GM18526 (cell line): Measurements from ENCODE around the gene POLH.

ENCODE experiments used
- POLR2A ChIP-seq: IDR thresholded peaks from 3 replicates; pipeline ENCODE4 v1.6.1; 2011; ENCODE audit not compliant: insufficient read length; ENCODE audit errors: extremely low read depth

POLH gene

GRCh38 chr6:43625393-43625992 is 49.5 kb downstream of the POLH start:
- TF ChIP-seq POLR2A, result no peak

DNA sequence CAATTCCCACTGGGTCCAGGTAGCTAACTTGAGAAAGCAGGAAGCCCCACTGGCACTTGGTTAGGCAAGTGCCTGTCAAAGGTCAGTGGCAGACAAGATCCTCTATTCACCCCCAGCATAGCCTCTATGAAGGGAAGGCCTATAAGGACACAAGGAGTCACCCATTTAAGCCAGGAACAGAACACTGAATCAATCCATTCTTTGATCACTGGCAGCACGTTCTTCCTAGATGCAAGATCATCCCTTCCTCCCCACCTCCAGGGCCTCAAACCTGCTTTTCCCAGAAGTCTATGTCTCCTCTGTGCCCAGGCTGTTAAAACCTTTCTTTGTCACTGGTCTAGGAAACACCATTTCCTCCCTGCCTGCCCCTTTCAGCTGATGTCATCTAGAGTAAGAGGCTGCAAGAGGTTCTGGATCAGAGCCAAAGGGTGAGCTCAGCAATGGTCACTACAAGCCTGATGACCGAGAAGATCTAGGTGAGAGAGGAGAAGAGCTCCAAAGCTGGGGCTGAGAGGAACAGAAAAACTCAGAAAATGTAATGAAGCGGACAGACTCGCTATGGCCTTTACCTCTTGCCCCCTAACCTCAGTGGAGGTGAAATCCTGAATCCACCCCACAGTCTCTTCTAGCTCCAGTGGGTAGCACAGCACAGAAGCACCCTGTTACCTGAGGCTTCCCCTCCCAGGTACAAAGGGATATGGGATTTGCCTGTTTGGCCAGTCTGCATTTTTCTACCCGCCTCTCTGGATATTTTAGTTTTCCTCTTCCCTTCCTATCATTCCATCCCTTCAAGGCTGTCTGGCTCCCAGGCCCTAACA is 51.2 kb downstream of the POLH start:
- no peak for TF ChIP-seq POLR2A

DNA sequence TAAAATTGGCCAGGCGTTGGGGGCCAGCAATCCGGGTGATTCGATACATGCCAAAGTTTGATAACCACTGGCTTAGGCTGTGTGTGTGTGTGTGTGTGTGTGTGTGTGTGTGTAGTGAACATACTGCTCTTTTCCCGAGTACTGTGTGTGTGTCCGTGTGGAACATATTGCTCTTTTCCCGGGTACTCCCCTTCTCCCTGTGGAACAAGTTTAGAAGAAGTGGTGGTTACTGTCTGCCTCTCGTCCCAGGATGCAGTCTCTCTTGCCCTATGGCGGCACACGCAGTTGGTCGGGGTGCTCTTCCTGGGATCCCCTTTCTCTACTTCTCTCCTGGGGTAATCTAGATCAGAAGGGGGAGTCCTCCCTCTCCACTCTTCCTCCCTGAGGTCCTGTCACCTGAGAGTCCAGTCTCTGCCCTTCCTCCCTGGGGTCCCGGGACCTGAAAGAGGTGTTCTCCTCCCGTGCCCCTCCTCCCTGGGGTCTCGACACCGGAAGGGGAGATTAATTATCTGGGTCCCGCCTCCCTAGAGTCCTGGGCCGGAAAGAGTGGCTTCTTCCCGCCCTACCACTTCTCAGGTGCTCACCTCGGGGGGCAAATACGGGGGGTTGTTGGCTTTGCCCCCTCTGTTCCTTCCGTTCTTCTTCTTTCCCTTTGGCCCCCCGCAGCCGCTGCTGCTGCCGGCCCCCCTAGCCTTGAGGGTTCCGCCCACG is 52.6 kb downstream of the POLH start:
- no peak for TF ChIP-seq POLR2A

DNA sequence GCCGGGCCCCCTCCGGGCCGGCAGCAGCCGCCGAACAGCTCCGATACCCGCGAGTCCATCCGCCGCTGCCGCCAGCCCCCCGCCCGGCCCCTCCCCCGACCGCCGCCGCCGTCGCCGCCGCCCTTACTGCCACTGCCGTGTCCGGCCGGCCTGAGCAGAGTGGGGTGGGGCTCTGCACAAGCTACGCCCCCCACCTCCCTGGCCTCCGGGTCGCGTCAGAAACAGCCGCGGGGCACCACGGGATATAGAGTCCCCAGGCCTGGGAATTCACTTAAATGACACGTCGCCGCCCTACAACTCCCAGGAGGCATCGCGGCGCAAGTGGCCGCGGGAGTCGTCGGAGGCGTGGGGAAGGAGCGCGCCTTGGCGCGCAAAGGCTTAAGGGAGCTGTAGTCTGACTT is 53.1 kb downstream of the POLH start, which contains the start of gene GTPBP2:
Gene GTPBP2 (minus strand): TSS at position 161 of the 401 bp plus-strand sequence. CDS start 102 bp downstream, at position 59.
- TF ChIP-seq POLR2A, result peak; percentile 38

GRCh38 chr6:43629505-43630300 is 53.7 kb downstream of the POLH start:
- TF ChIP-seq POLR2A, result peak; percentile 68

GRCh38 chr6:43630980-43631619 is 55.1 kb downstream of the POLH start:
- no peak for TF ChIP-seq POLR2A

DNA sequence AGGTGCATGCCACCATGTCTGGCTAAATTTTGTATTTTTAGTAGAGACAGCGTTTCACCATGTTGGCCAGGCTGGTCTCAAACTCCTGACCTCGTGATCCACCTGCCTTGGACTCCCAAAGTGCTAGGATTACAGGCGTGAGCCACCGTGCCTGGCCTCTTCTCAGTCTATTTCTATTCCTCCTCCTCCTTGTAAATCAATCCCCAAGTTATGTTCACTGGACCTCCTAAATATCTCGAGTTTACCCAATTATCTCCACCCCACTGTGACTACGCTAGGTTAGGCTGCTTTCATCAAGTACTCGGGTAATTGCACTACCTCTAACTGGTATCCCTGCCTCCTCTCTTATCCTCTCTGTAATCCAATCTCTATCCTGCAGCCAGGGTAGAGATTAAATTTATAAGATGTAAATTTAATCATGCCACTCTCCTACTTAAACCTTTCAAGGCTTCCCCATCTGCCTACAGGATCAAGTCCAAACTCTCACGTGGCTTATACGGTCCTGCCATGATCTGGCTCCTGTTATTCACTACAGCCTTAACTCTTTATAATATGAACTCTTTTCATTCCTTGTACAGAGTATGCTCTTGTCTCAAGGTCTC is 58.8 kb downstream of the POLH start:
- no peak for TF ChIP-seq POLR2A

DNA sequence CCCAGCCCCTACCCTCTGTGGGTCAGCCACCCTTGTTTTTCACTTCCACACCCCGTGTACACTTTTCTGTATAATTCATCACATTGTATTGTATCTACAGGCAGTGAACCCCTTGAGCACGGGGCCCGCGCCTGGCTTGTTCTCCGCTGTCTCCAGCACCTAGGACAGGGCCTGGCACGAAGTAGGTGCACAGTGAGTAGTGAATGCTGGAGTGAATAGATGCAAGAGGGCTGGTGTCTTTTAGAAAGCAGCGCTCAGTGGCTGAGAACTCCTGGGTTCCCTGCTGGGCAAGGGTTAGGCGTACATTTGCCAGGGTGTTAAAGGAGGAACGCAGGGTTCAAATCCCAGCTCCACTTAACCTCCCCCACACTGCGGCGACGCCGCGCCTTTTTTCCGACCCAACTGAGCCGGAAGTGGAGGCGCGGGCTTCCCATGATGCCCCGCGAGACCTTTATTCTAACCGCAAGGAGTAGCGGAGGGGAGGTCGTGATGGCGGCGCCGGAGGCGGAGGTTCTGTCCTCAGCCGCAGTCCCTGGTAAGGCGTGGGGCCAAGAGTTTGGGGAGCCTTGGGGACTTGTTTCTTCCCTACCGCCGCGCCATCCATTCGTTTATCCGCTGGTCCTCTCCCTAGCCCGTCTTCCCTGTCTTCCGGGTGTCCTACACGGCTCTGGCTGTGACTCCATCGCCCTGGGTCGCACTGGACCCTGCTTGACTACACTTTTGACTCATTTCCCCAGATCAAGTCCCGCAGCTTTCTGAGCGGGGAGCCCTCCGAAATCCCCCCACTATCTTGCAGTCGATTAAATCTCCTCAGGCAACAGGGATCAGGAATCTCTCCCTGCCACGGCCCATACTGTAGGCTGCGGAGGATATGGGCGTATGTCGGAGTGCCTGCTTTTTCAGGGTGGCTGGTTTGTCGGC is 59.7 kb downstream of the POLH start, which contains the start of gene MAD2L1BP:
Gene MAD2L1BP (plus strand): TSS at position 454 of the 921 bp plus-strand sequence. CDS start 36 bp downstream, at position 490.
- peak; percentile 91 for TF ChIP-seq POLR2A

DNA sequence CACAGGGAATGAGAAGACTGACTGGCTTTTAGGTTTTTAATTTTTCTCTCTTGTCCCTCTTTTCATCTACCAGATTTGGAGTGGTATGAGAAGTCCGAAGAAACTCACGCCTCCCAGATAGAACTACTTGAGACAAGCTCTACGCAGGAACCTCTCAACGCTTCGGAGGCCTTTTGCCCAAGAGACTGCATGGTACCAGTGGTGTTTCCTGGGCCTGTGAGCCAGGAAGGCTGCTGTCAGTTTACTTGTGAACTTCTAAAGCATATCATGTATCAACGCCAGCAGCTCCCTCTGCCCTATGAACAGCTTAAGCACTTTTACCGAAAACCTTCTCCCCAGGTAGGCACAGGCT is 60.3 kb downstream of the POLH start:
- no peak for TF ChIP-seq POLR2A

- no peak for TF ChIP-seq POLR2A
These were observed 64.2 kb downstream of the POLH start for GRCh38 chr6:43639984-43640800.

GRCh38 chr6:43644940-43645612 is 69.1 kb downstream of the POLH start, which contains the start of gene RSPH9:
Gene RSPH9, plus strand, starts transcription at chr6:43645036. Its CDS starts 63 bp downstream, at chr6:43645099.
- no peak for TF ChIP-seq POLR2A

- TF ChIP-seq POLR2A, result no peak
These were observed 69.6 kb downstream of the POLH start for GRCh38 chr6:43645613-43645964.
